GM10266 (cell line): Measurements from ENCODE around the gene DHPS.

Experiments
- DNase-seq: peaks from one replicate; pipeline ENCODE4 v3.0.0; 2012; ENCODE audit errors: extremely low spot score
- TF ChIP-seq, protein P1 (sequence below): IDR thresholded peaks from 2 replicates; pipeline ENCODE4 v1.5.1; 2012; ENCODE audit warnings: mild to moderate bottlenecking, low read depth; ENCODE audit not compliant: control insufficient read depth, insufficient read depth; ENCODE audit errors: missing control alignments

Gene DHPS

DNA sequence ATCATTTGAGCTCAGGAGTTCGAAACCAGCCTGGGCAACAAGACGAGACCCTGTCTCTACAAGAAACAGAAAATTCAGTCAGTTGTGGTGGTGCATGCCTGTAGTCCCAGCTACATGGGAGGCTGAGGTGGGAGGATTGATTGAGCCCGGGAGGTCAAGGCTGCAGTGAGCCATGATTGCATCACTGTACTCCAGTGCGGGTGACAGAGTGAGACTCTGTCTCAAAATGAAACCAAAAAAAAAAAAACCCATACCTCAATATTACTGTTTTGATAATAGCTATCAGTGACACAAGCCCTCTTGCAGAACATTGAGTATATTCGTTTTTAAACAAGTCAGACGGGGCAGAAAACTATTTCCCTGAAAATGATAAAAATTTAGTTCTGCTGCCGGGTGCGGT lies 54.7 kb downstream of the DHPS start:
- DNase-seq: no peak
- TF ChIP-seq, protein P1, sequence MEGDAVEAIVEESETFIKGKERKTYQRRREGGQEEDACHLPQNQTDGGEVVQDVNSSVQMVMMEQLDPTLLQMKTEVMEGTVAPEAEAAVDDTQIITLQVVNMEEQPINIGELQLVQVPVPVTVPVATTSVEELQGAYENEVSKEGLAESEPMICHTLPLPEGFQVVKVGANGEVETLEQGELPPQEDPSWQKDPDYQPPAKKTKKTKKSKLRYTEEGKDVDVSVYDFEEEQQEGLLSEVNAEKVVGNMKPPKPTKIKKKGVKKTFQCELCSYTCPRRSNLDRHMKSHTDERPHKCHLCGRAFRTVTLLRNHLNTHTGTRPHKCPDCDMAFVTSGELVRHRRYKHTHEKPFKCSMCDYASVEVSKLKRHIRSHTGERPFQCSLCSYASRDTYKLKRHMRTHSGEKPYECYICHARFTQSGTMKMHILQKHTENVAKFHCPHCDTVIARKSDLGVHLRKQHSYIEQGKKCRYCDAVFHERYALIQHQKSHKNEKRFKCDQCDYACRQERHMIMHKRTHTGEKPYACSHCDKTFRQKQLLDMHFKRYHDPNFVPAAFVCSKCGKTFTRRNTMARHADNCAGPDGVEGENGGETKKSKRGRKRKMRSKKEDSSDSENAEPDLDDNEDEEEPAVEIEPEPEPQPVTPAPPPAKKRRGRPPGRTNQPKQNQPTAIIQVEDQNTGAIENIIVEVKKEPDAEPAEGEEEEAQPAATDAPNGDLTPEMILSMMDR: no peak
